Fibroblast of villous mesenchyme (primary cell): ENCODE data around the gene AKAP13. TPM values are rescaled to one million over a fixed set of nuclear protein-coding genes. Genes with fewer than 3 reads are reported as not detected.
A peak's percentile ranks its signal among the peaks of the same experiment; 100 is the strongest.

ENCODE experiments used
- DNase-seq: peaks from one replicate; pipeline ENCODE4 v3.0.0-alpha.2; 2010; ENCODE audit warnings: low read depth
- H3K4me3 ChIP-seq: 2 replicates; pipeline ENCODE4 v1.5.1; 2011; ENCODE audit warnings: low read depth, mild to moderate bottlenecking, low read length
- total RNA-seq: library from RNA; depleted of rRNA; stranded (reverse); fragments of >200 nt; gene quantifications from 2 replicates; pipeline ENCODE4 v1.2.3, GENCODE V29; 2012
- TF ChIP-seq, protein P1 (sequence below): IDR thresholded peaks from 2 replicates; pipeline ENCODE4 v1.5.1; 2012; ENCODE audit warnings: low read depth, mild to moderate bottlenecking, low read length; ENCODE audit not compliant: insufficient read depth

Gene AKAP13
- total RNA-seq, 1 donor = 164 TPM

DNA sequence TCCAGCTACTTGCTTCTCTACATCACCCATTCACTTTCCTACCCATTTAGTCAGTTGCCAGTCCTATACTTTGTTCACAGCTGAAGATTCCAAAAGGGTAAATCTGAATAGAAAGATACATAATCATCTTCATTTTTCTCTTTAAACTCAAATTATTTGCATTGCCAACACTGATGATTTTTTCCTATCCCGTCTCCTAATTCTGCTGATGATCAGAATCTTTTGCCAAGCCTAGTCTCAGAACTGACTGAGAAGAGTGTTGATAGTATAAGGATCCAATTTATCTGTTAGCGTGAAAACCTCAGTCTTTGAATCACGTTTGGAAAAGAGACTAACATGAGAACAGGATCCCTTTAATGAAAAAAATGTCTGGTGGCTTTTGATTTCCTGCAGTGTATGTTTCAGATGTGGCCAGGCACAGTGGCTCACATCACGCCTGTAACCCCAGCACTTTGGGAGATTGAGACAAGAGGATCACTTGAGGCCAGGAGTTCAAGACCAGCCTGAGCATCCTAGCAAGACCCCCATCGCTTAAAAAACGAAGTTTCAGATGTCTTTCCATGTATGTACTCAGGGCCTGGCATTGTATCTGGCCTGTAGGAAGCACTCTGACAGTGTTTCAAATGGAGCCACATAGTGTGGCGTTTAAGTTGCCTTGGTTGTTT, 244.9 kb downstream of the AKAP13 start:
- H3K4me3 ChIP-seq = no peak overlapping the region
- TF ChIP-seq, protein P1, sequence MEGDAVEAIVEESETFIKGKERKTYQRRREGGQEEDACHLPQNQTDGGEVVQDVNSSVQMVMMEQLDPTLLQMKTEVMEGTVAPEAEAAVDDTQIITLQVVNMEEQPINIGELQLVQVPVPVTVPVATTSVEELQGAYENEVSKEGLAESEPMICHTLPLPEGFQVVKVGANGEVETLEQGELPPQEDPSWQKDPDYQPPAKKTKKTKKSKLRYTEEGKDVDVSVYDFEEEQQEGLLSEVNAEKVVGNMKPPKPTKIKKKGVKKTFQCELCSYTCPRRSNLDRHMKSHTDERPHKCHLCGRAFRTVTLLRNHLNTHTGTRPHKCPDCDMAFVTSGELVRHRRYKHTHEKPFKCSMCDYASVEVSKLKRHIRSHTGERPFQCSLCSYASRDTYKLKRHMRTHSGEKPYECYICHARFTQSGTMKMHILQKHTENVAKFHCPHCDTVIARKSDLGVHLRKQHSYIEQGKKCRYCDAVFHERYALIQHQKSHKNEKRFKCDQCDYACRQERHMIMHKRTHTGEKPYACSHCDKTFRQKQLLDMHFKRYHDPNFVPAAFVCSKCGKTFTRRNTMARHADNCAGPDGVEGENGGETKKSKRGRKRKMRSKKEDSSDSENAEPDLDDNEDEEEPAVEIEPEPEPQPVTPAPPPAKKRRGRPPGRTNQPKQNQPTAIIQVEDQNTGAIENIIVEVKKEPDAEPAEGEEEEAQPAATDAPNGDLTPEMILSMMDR = no peak
- no peak for DNase-seq

DNA sequence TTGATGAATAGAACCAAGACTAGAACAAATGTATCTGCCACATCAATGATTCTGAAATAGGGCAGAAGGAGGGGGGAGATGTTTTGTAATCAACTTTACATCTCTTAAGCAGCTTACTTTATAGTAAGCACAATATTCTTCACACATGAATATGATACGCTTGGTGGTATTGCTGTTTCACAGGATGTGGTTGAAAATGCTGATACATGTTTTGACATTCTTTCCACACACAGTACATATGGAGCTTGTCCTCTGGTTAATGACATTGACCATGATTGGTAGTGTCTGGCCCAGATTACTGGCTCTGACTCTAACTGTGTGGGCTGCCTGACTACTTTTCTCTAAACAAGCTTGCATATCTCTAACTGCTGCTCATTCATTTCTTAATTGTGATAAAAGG, 245.5 kb downstream of the AKAP13 start:
- H3K4me3 ChIP-seq = no peak overlapping the region
- TF ChIP-seq, protein P1 = no peak
- peak; percentile 94 for DNase-seq

- H3K4me3 ChIP-seq = no peak overlapping the region
- DNase-seq = no peak
- TF ChIP-seq, protein P1 = no peak
Observed at GRCh38 chr15:85627213-85627935, 247.0 kb downstream of the AKAP13 start.

GRCh38 chr15:85630311-85630710, 249.9 kb downstream of the AKAP13 start:
- DNase-seq = no peak
- TF ChIP-seq, protein P1 = no peak

GRCh38 chr15:85631018-85631417, 250.6 kb downstream of the AKAP13 start:
- TF ChIP-seq, protein P1 = no peak
- no peak overlapping the region for H3K4me3 ChIP-seq
- no peak for DNase-seq

More at GRCh38 chr15:85630311-85630710, 249.9 kb downstream of the AKAP13 start:
- no peak overlapping the region for H3K4me3 ChIP-seq

DNA sequence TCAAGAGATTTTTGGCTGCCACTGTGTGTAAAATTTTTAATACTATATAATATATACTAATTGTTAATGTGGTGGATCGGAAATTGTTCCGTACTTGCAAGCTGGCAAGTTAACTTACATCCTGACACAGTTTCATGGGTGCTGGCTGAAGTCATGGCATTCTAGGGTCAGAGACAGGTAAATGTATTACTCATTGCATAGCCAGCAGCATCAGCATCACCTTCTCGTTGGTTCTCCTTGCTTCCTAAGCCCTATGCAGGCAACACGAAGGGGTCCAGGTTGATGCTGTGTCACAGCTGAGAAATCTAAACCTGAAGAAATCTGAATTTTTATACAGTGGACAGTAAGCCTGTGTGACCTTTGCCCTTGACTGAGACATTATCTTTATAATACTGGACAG, 251.6 kb downstream of the AKAP13 start:
- no peak for DNase-seq
- TF ChIP-seq, protein P1 = no peak
- H3K4me3 ChIP-seq = no peak overlapping the region

GRCh38 chr15:85633859-85634258, 253.5 kb downstream of the AKAP13 start:
- H3K4me3 ChIP-seq = no peak overlapping the region
- TF ChIP-seq, protein P1 = no peak
- DNase-seq = no peak
